NCI-H446 (cell line): ENCODE measurements around the gene NME1.
"Not testable (repeated sequence)": the region's sequence is repeated elsewhere in the genome, so short reads cannot be mapped to it uniquely, and the experiment has no call there.

ENCODE experiments used
- DNase-seq, 2 experiments: peaks; one replicate each; lab custom pipeline; 2025; lab: John Stamatoyannopoulos, UW

Gene NME1

GRCh38 chr17:51144266-51145022, 8.9 kb upstream of the NME1 start:
- no peak for DNase-seq

- no peak for DNase-seq
Observed at GRCh38 chr17:51147650-51148049, 5.7 kb upstream of the NME1 start.

DNA sequence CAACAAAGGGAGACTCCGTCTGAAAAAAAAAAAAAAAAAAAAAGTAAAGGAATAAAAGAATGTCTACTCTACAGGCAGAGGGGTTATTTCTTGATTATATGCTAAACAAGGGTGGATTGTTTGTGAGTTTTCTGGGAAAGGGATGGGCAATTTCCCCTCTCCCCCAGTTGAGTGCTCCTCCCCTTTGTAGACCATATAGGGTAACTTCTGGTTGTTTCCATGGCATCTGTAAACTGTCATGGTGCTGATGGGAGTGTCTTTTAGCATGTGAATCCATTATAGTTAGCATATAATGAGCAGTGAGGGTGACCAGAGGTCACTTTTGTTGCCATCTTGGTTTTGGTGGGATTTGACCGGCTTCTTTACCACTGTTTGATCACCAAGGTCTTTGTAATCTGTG, 4.2 kb upstream of the NME1 start:
- DNase-seq: no peak

DNA sequence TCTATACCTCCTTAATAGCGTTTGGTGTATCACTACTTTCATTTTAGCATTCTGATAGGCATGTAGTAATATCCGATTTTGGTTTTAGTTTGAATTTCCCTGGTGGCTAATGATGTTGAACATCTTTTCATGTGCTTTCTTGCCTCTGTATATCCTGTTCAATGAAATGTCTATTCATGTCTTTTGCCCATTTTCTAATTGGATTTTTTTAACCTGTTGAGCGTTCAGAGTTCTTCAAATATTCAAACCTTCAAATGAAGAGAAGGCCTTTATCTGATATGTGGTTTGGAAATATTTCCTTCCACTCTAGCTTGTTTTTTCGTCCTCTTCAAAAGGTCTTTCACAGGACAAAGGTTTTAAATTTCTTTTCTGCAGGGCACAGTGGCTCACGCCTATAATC, 2.4 kb upstream of the NME1 start:
- DNase-seq: no peak

DNA sequence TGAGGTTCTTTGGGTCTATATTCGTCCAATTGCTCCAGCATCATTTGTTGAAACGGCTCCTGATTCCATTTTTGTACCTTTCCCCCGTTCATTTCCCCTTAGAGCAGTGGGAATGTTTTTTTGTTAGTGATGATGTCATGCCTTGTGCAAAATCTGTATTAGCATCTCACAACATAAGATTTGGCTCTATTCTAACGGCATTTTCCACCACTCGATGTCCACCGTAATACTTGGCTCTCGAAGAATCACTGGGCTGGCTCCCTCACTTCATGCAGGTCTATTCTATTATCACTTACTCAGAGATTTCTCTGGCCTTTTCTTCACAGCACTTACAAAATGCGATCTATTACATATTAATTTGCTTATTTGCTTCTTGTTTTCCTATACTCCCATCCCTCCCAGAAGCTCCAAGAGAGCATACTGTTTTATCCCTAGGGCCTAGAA, 571 bp upstream of the NME1 start:
- no peak for DNase-seq

GRCh38 chr17:51154176-51154575, 817 bp downstream of the NME1 start:
- DNase-seq: no peak

GRCh38 chr17:51155416-51155815, 2.1 kb downstream of the NME1 start:
- DNase-seq: no peak

- DNase-seq: no peak
Observed at GRCh38 chr17:51159604-51160003, 6.2 kb downstream of the NME1 start.

GRCh38 chr17:51161541-51161940, 8.2 kb downstream of the NME1 start:
- DNase-seq: no peak

DNA sequence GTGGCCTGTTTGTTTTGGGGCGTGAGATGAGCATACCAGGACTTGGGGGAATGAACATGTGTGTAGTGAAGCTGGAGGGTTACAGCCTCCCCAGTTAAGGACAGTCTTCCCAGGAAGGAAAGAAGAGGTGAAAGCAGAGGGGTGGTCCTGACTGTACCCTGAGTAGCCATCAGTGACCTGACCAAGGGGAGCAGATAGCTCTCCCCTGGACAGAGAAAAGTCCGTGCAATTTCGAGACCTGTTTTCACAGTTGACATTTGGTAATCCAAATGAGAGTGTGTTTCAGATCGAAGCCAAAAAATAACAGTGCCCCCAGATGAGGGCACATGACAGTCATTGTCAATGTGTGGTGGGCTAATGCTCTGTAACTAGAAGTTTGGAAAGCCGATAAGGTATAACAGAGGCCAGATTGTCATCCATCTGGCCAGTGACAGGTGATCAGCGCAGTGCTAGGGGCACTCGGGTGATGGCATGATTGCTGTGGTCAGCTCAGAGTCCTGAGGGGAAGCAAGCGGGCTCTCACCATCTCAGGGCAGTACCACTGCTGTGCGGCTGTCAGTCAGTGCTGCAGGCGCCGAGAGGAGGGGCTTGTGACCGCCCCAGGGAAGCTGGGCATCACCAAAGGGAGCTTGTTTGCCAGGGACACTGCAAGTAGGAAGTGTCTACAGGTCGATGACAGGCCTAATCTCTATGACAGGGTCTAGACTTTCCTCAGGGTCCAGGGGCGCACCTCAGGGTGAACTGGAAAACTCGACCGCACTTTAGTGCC, 11.7 kb downstream of the NME1 start:
- no peak for DNase-seq

DNA sequence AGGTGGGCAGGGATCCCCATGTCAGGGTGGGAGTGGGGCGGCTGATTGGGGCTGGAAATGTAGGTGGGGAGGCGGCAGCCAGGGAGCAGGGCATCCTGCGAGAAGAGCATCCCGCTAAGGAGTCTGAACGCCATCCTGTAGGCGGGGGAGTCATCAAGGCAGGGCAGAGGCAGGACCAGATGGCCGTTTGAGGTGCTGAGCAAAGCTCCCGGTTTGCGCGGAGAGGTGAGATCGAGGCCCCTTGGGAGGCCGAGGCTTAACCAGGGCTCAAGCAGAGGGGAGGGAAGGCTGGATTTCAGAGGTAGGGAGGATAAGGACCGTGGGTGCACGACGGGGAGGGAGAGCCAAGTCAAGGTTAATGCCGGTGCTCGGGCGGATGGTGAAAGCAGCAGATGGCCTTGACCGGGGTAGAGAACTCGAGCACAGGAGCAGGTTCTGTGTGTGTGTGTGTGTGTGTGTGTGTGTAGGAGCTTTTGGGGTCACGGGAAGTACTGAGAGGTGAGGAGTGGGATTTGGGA, 12.4 kb downstream of the NME1 start:
- peak in 1 of 2 experiments; percentile 21 for DNase-seq

- DNase-seq: peak; percentile 57 to 85
Observed at GRCh38 chr17:51166198-51166986, 13.0 kb downstream of the NME1 start, which contains the start of gene NME2. TSS of gene NME2 (plus strand) at chr17:51166411. CDS start at chr17:51166831, 420 bp downstream.

GRCh38 chr17:51166987-51167931, 13.9 kb downstream of the NME1 start:
- DNase-seq: peak in 1 of 2 experiments; percentile 61

DNA sequence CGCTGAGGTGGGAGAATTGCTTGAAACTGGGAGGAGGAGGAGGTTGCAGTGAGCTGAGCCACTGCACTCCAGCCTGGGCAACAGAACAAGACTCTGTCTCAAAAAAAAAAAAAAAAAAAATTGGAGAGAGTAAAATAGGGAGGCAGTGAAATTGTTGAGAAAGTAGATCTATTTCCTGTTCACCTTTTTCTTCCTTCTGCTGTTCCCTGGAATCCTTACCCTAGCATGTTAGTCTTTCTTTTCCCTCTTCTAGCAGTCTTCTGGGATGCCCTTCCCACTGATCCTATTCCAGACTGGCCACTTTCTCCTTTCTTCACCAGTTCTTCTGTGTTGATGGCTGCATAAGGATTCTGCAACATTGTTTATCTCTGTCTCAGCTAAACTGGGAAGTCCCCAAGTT, 16.0 kb downstream of the NME1 start:
- no peak for DNase-seq

GRCh38 chr17:51170736-51171135, 17.4 kb downstream of the NME1 start:
- no peak for DNase-seq

GRCh38 chr17:51172030-51172429, 18.7 kb downstream of the NME1 start:
- not testable (repeated sequence) for DNase-seq

- no peak for DNase-seq
Observed at GRCh38 chr17:51180486-51180885, 27.1 kb downstream of the NME1 start.

DNA sequence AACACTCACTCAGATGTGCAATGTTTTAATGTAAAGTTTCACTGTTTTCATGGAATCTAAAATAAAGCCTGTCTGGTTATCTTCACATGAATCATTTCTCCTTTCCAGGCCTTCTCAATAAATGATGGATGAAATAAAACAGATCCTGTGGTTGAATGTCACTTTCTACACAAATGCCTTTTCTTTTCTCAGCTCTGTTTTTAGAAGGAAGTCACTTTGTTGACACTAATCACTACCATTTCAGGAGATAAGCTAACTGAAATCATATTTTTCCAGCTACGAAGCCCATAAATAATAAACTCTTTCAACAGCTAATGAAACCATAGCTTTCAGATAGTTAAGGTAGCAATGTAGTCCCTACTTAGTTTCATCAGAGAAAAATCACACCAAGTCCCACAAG, 30.8 kb downstream of the NME1 start:
- DNase-seq: no peak

- no peak for DNase-seq
Observed at GRCh38 chr17:51185763-51186332, 32.5 kb downstream of the NME1 start.

DNA sequence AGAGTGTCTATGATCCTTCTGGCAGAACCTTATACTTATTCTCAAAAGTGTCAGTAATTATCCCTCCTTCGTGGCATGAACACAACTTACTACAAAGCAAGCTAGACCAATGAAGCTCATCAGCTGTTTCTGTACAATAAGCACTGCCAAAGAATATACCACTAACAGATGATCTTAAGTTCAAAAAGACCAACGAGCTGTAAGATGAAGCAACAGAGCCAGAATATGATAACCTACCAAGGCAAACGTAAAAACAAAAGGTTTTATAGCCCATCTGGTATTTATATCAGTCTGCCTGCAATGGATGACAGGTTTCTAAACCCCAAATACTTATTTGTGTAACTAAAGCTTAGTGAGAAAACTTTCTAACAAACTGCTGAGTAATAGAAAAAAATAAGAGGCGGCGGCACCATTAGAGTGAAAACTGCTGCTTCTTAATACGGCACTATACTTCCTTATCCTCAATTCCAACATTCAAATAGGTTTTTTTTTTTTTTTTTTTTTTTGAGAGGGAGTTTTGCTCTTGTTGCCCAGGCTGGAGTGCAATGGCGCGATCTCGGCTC, 35.0 kb downstream of the NME1 start:
- DNase-seq: no peak
